ENCODE data around the gene PIP5K1C.
A peak's percentile ranks its signal among the peaks of the same experiment; 100 is the strongest.
"Not testable (repeated sequence)": the region's sequence is repeated elsewhere in the genome, so short reads cannot be mapped to it uniquely, and the experiment has no call there.

Gene PIP5K1C

GRCh38 chr19:3674784-3675543, 25.3 kb downstream of the PIP5K1C start:
- no peak for DNase-seq (ENCODE audit: low read depth in 2 of 2)

GRCh38 chr19:3673506-3674439, 26.5 kb downstream of the PIP5K1C start:
- no peak for DNase-seq (ENCODE audit: low read depth in 2 of 2)

- no peak for DNase-seq (ENCODE audit: low read depth in 2 of 2)
These were observed 27.3 kb downstream of the PIP5K1C start for GRCh38 chr19:3672993-3673392.

- DNase-seq (ENCODE audit: low read depth in 2 of 2) = no peak
These were observed 27.7 kb downstream of the PIP5K1C start for GRCh38 chr19:3672575-3672948.

GRCh38 chr19:3671680-3672574, 28.3 kb downstream of the PIP5K1C start:
- no peak for DNase-seq (ENCODE audit: low read depth in 2 of 2)

- peak in 1 of 2 donors; percentile 34 for DNase-seq (ENCODE audit: low read depth in 2 of 2)
These were observed 29.2 kb downstream of the PIP5K1C start for GRCh38 chr19:3670796-3671679.

GRCh38 chr19:3669947-3670795, 30.1 kb downstream of the PIP5K1C start:
- no peak for DNase-seq (ENCODE audit: low read depth in 2 of 2)

GRCh38 chr19:3669082-3669946, 31.0 kb downstream of the PIP5K1C start:
- no peak for DNase-seq (ENCODE audit: low read depth in 2 of 2)

- DNase-seq (ENCODE audit: low read depth in 2 of 2) = no peak
These were observed 31.8 kb downstream of the PIP5K1C start for GRCh38 chr19:3668331-3669081.

GRCh38 chr19:3667766-3668165, 32.5 kb downstream of the PIP5K1C start:
- no peak for DNase-seq (ENCODE audit: low read depth in 2 of 2)

GRCh38 chr19:3667037-3667638, 33.1 kb downstream of the PIP5K1C start:
- no peak for DNase-seq (ENCODE audit: low read depth in 2 of 2)

- DNase-seq (ENCODE audit: low read depth in 2 of 2) = not testable (repeated sequence)
These were observed 33.8 kb downstream of the PIP5K1C start for GRCh38 chr19:3666545-3666856.

- DNase-seq (ENCODE audit: low read depth in 2 of 2) = peak; percentile 55 to 75
These were observed 34.4 kb downstream of the PIP5K1C start for GRCh38 chr19:3665681-3666544.

- no peak for DNase-seq (ENCODE audit: low read depth in 2 of 2)
These were observed 35.2 kb downstream of the PIP5K1C start for GRCh38 chr19:3664879-3665642.

- DNase-seq (ENCODE audit: low read depth in 2 of 2) = no peak
These were observed 36.4 kb downstream of the PIP5K1C start for GRCh38 chr19:3663838-3664237.

Data from stimulated activated CD4-positive, alpha-beta T cell treated with anti-CD3 and anti-CD28 coated beads, Interleukin-4, amount 100 ng/mL, for 48 hours (primary cell).